Small intestine (tissue), 7 donors: ENCODE results near the gene MTMR3. TPM values are rescaled to one million over a fixed set of nuclear protein-coding genes. Genes with fewer than 3 reads are reported as not detected.
A peak's percentile ranks its signal among the peaks of the same experiment; 100 is the strongest.
"Not testable (repeated sequence)": the region's sequence is repeated elsewhere in the genome, so short reads cannot be mapped to it uniquely, and the experiment has no call there.

Experiments used
- DNase-seq, 2 donors: peaks; one replicate each; pipeline versions ENCODE4 v3.0.0 to v3.0.0-alpha.2; 2013
- FAIRE-seq: peaks from 2 replicates; lab custom pipeline; 2012; peaks lifted over from hg19 to GRCh38; lab: Jason Lieb, UNC
- H3K27ac ChIP-seq, 3 donors: one replicate each; pipeline ENCODE4 v1.5.1; 2013; ENCODE audit warnings: low read length in 2 of 3, mild to moderate bottlenecking in 2 of 3, control low read depth in 1 of 3, inconsistent platforms in 1 of 3, low read depth in 1 of 3, moderate library complexity in 1 of 3
- H3K27me3 ChIP-seq, 3 donors: one replicate each; pipeline ENCODE4 v1.6.1; 2013; ENCODE audit warnings: low read length in 3 of 3, inconsistent platforms in 1 of 3; ENCODE audit not compliant: control insufficient read depth in 3 of 3, insufficient read depth in 3 of 3
- H3K36me3 ChIP-seq, 3 donors: one replicate each; pipeline ENCODE4 v1.6.1; 2013; ENCODE audit warnings: low read length in 3 of 3, inconsistent platforms in 1 of 3, low read depth in 1 of 3, mild to moderate bottlenecking in 1 of 3, moderate library complexity in 1 of 3; ENCODE audit not compliant: control insufficient read depth in 3 of 3, insufficient read depth in 2 of 3
- H3K4me1 ChIP-seq, 3 donors: one replicate each; pipeline ENCODE4 v1.6.1; 2013; ENCODE audit warnings: low read length in 2 of 3, inconsistent platforms in 1 of 3, low read depth in 1 of 3, mild to moderate bottlenecking in 1 of 3, moderate library complexity in 1 of 3; ENCODE audit not compliant: control insufficient read depth in 3 of 3, insufficient read depth in 2 of 3
- H3K4me3 ChIP-seq, 3 donors: one replicate each; pipeline ENCODE4 v1.5.1; 2013; ENCODE audit warnings: low read length in 3 of 3, control low read depth in 1 of 3, inconsistent platforms in 1 of 3, low read depth in 1 of 3, mild to moderate bottlenecking in 1 of 3, moderate library complexity in 1 of 3
- H3K9me3 ChIP-seq, 2 donors: one replicate each; pipeline ENCODE4 v1.6.1; 2013; ENCODE audit warnings: low read depth in 1 of 2, low read length in 1 of 2; ENCODE audit not compliant: control insufficient read depth in 2 of 2, insufficient read depth in 1 of 2
- WGBS, 3 donors: extraction: QIAGEN DNeasy Blood & Tissue Kit; methylation state at CpG; one replicate each; pipeline ENCODE4 v1.1.7; 2013; 5-methylcytosine and 5-hydroxymethylcytosine counted together
- polyA plus RNA-seq, 4 donors: library from polyadenylated mRNA; stranded (reverse) in 3 of 4; unstranded in 1 of 4; fragments of 200-250 nt in 3 of 4; fragments of 120-200 nt in 1 of 4; gene quantifications; one replicate each; pipeline versions ENCODE4 v1.2.1 to v1.2.3, GENCODE V29; 2013
- donor health status: healthy with polysubstance abuse.
- donor health status: control.
- donor health status: control.
- donor health status: Bipolar disorder and iron deficiency.
- donor health status: healthy.

MTMR3 gene
- polyA plus RNA-seq, 4 donors, result 9.2 to 31.8 (median 13.1) TPM

GRCh38 chr22:29840498-29840897, 42.5 kb upstream of the MTMR3 start:
- Histone ChIP-seq H3K4me1 (no peaks in the 10 kb centered on the region), H3K27ac (no peak overlapping the region), H3K4me3 (no peak overlapping the region), H3K9me3 (no peaks in the 10 kb centered on the region), H3K27me3 (no peaks in the 10 kb centered on the region), H3K36me3 (no peaks in the 10 kb centered on the region)
- DNase-seq, result no peak
- no peak for FAIRE-seq

GRCh38 chr22:29842172-29842571, 40.8 kb upstream of the MTMR3 start:
- Histone ChIP-seq H3K27ac (no peak overlapping the region), H3K9me3 (peaks cover 0 to 8% of the 10 kb centered on the region in 2 donors), H3K36me3 (no peaks in the 10 kb centered on the region), H3K4me3 (no peak overlapping the region), H3K27me3 (no peaks in the 10 kb centered on the region), H3K4me1 (no peaks in the 10 kb centered on the region)
- DNase-seq (no peak), FAIRE-seq (no peak)
- 67 to 80% (median 77%) methylated on average over 2 of the region's 2 CpGs for WGBS, 3 donors

- no peak overlapping the region for H3K4me3 ChIP-seq
- peaks cover 0 to 8% of the 10 kb centered on the region in 2 donors for H3K9me3 ChIP-seq
- H3K27me3 ChIP-seq, result no peaks in the 10 kb centered on the region
- no peak overlapping the region for H3K27ac ChIP-seq
- no peaks in the 10 kb centered on the region for H3K4me1 ChIP-seq
- no peaks in the 10 kb centered on the region for H3K36me3 ChIP-seq
- FAIRE-seq, result no peak
- peak in 1 of 2 donors; percentile 2 for DNase-seq
- 55 to 85% (median 79%) methylated on average over 2 of the region's 2 CpGs for WGBS, 3 donors
These were observed 40.2 kb upstream of the MTMR3 start for GRCh38 chr22:29842740-29843139.

GRCh38 chr22:29846290-29846689, 36.7 kb upstream of the MTMR3 start:
- H3K27ac ChIP-seq, result no peak overlapping the region
- H3K4me3 ChIP-seq, result no peak overlapping the region
- FAIRE-seq (no peak), DNase-seq (no peak)
- no peaks in the 10 kb centered on the region for H3K4me1 ChIP-seq
- H3K27me3 ChIP-seq, result no peaks in the 10 kb centered on the region
- H3K9me3 ChIP-seq, result peaks cover 0 to 8% of the 10 kb centered on the region in 2 donors
- WGBS, 3 donors, result 93 to 96% (median 95%) methylated on average over 2 of the region's 2 CpGs
- H3K36me3 ChIP-seq, result no peaks in the 10 kb centered on the region

GRCh38 chr22:29848111-29848510, 34.9 kb upstream of the MTMR3 start:
- DNase-seq (no peak), FAIRE-seq (no peak)
- Histone ChIP-seq H3K27me3 (no peaks in the 10 kb centered on the region), H3K27ac (no peak overlapping the region), H3K9me3 (peaks cover 0 to 8% of the 10 kb centered on the region in 2 donors), H3K36me3 (no peaks in the 10 kb centered on the region), H3K4me1 (no peaks in the 10 kb centered on the region), H3K4me3 (no peak overlapping the region)
- 53 to 79% (median 73%) methylated on average over 3 of the region's 3 CpGs for WGBS, 3 donors

- 71 to 75% (median 72%) methylated on average over 3 of the region's 3 CpGs for WGBS, 3 donors
- Histone ChIP-seq H3K27ac (no peak overlapping the region), H3K27me3 (no peaks in the 10 kb centered on the region), H3K36me3 (no peaks in the 10 kb centered on the region), H3K4me1 (no peaks in the 10 kb centered on the region), H3K4me3 (no peak overlapping the region), H3K9me3 (no peaks in the 10 kb centered on the region)
- FAIRE-seq (no peak), DNase-seq (no peak)
These were observed 28.5 kb upstream of the MTMR3 start for GRCh38 chr22:29854432-29854831.

- WGBS, 3 donors, result 62 to 72% (median 68%) methylated on average over 10 of the region's 10 CpGs
- no peaks in the 10 kb centered on the region for H3K9me3 ChIP-seq
- H3K4me1 ChIP-seq, result no peaks in the 10 kb centered on the region
- no peak overlapping the region for H3K27ac ChIP-seq
- FAIRE-seq (no peak), DNase-seq (no peak)
- H3K27me3 ChIP-seq, result no peaks in the 10 kb centered on the region
- H3K4me3 ChIP-seq, result no peak overlapping the region
- no peaks in the 10 kb centered on the region for H3K36me3 ChIP-seq
These were observed 27.3 kb upstream of the MTMR3 start for GRCh38 chr22:29855611-29856181.

- no peak overlapping the region for H3K4me3 ChIP-seq
- no peaks in the 10 kb centered on the region for H3K27me3 ChIP-seq
- H3K27ac ChIP-seq, result no peak overlapping the region
- 58 to 64% (median 60%) methylated on average over 3 of the region's 3 CpGs for WGBS, 3 donors
- no peak for FAIRE-seq
- no peaks in the 10 kb centered on the region for H3K4me1 ChIP-seq
- H3K9me3 ChIP-seq, result no peaks in the 10 kb centered on the region
- no peaks in the 10 kb centered on the region for H3K36me3 ChIP-seq
- no peak for DNase-seq
These were observed 26.5 kb upstream of the MTMR3 start for GRCh38 chr22:29856496-29856895.

GRCh38 chr22:29859030-29859429, 23.9 kb upstream of the MTMR3 start:
- H3K4me3 ChIP-seq, H3K36me3 ChIP-seq, H3K27me3 ChIP-seq, FAIRE-seq, H3K27ac ChIP-seq, H3K9me3 ChIP-seq, DNase-seq, H3K4me1 ChIP-seq: not testable (repeated sequence)
- WGBS, 3 donors, result 81 to 83% (median 82%) methylated on average over 9 of the region's 9 CpGs
